GM12878 (cell line): ENCODE measurements around the gene SELENBP1.

Source experiments
- CTCF ChIP-seq, 3 experiments: IDR thresholded peaks in 2 of 3; conservative IDR thresholded peaks in 1 of 3; 2 replicates each; pipeline ENCODE4 v1.5.1; 2011; ENCODE audit warnings: low read depth in 3 of 3, low read length in 3 of 3, mild to moderate bottlenecking in 3 of 3, control low read depth in 2 of 3, moderate library complexity in 2 of 3, inconsistent platforms in 1 of 3, mixed read lengths in 1 of 3; ENCODE audit not compliant: control insufficient read depth in 2 of 3, insufficient read depth in 1 of 3; ENCODE audit errors: extremely low read depth in 1 of 3
- E2F4 ChIP-seq: IDR thresholded peaks from 2 replicates; pipeline ENCODE4 v1.6.1; 2012; ENCODE audit warnings: low read depth, low read length, improper control_type of control experiment
- ESRRA ChIP-seq: IDR thresholded peaks from 2 replicates; pipeline ENCODE4 v1.6.1; 2012; ENCODE audit warnings: mild to moderate bottlenecking, low read length, improper control_type of control experiment
- POLR2A ChIP-seq: IDR thresholded peaks from 2 replicates; pipeline ENCODE4 v1.6.1; 2011; ENCODE audit warnings: low read depth, mild to moderate bottlenecking, low read length

GRCh38 chr1:151373196-151373595 is 691 bp upstream of the SELENBP1 start:
- no peak for TF ChIP-seq CTCF (IDR thresholded peaks at IDR 0.05 in 2 of 3, conservative IDR thresholded peaks at IDR 0.05 in 1 of 3; ENCODE audit: control insufficient read depth in 2 of 3, extremely low read depth in 1 of 3, insufficient read depth in 1 of 3, low read depth in 3 of 3, low read length in 3 of 3)
- TF ChIP-seq POLR2A, result no peak
- TF ChIP-seq ESRRA, result no peak
- no peak for TF ChIP-seq E2F4
